GM23338 (cell line): ENCODE data around the gene PARL. TPM values are rescaled to one million over a fixed set of nuclear protein-coding genes. Genes with fewer than 3 reads are reported as not detected.

Experiments
- ATAC-seq: fragments of 200-7000 bp; cut with Tn5 transposase; 3 replicates; pipeline ENCODE4 v1.9.1; 2020
- DNase-seq: peaks from one replicate; pipeline ENCODE4 v3.0.0-alpha.2; 2015; ENCODE audit warnings: low spot score
- H2AFZ ChIP-seq: fragments of 200-600 bp; sonication (generic); 2 replicates; pipeline ENCODE4 v1.8.0; 2016; ENCODE audit warnings: antibody characterized with exemption, mild to moderate bottlenecking, moderate library complexity
- H3F3A ChIP-seq: fragments of 200-600 bp; sonication (generic); replicated peaks from 2 replicates; pipeline ENCODE4 v1.8.0; 2017; ENCODE audit warnings: antibody characterized with exemption, mixed run types, low read depth
- H3K27ac ChIP-seq: fragments of 200-600 bp; sonication (generic); 2 replicates; pipeline ENCODE4 v1.6.1; 2016; ENCODE audit warnings: low read depth
- H3K27me3 ChIP-seq: fragments of 200-600 bp; sonication (generic); 2 replicates; pipeline ENCODE4 v1.8.0; 2016; ENCODE audit warnings: mild to moderate bottlenecking, mixed run types, moderate library complexity; ENCODE audit not compliant: insufficient read depth
- H3K36me3 ChIP-seq: fragments of 200-600 bp; sonication (generic); 2 replicates; pipeline ENCODE4 v1.8.0; 2016; ENCODE audit warnings: mild to moderate bottlenecking; ENCODE audit not compliant: insufficient read depth
- H3K4me1 ChIP-seq: fragments of 200-600 bp; sonication (generic); 2 replicates; pipeline ENCODE4 v1.8.0; 2016; ENCODE audit warnings: mild to moderate bottlenecking, moderate library complexity; ENCODE audit not compliant: insufficient read depth
- H3K4me2 ChIP-seq: fragments of 200-600 bp; sonication (generic); 2 replicates; pipeline ENCODE4 v1.7.1; 2017; ENCODE audit warnings: mixed run types
- H3K4me3 ChIP-seq: fragments of 200-600 bp; sonication (generic); 2 replicates; pipeline ENCODE4 v1.6.1; 2016; ENCODE audit warnings: mixed run types
- H3K79me2 ChIP-seq: fragments of 200-600 bp; sonication (generic); replicated peaks from 2 replicates; pipeline ENCODE4 v1.8.0; 2017; ENCODE audit warnings: mild to moderate bottlenecking; ENCODE audit not compliant: insufficient read depth
- H3K9me2 ChIP-seq: fragments of 200-600 bp; sonication (generic); 2 replicates; pipeline ENCODE4 v1.8.0; 2017; ENCODE audit not compliant: insufficient read depth
- H4K20me1 ChIP-seq: fragments of 200-600 bp; sonication (generic); replicated peaks from 2 replicates; pipeline ENCODE4 v1.8.0; 2017; ENCODE audit warnings: mild to moderate bottlenecking; ENCODE audit not compliant: insufficient read depth
- H3K27ac Mint-ChIP-seq: 2 replicates; pipeline ENCODE4 v1.8.0; 2020; ENCODE audit warnings: inconsistent platforms, mild to moderate bottlenecking, moderate library complexity, mixed read lengths
- H3K27me3 Mint-ChIP-seq: 3 replicates; pipeline ENCODE4 v1.8.0; 2022; ENCODE audit warnings: low read depth, mild to moderate bottlenecking, moderate library complexity, mixed read lengths, inconsistent platforms; ENCODE audit not compliant: insufficient read depth, poor library complexity
- H3K36me3 Mint-ChIP-seq: 3 replicates; pipeline ENCODE4 v1.8.0; 2021; ENCODE audit warnings: low read depth, mild to moderate bottlenecking, inconsistent platforms, moderate library complexity, mixed read lengths
- H3K4me1 Mint-ChIP-seq: 3 replicates; pipeline ENCODE4 v1.8.0; 2020; ENCODE audit warnings: mild to moderate bottlenecking, inconsistent platforms, mixed read lengths
- H3K4me3 Mint-ChIP-seq: 3 replicates; pipeline ENCODE4 v1.8.0; 2021; ENCODE audit warnings: moderate library complexity, mild to moderate bottlenecking, inconsistent platforms, mixed read lengths
- H3K9me3 Mint-ChIP-seq: 3 replicates; pipeline ENCODE4 v1.8.0; 2020; ENCODE audit warnings: moderate library complexity, mild to moderate bottlenecking, inconsistent platforms, mixed read lengths
- CREB1 ChIP-seq: fragments of 250-450 bp; sonication (Bioruptor Pico); IDR thresholded peaks from 2 replicates; pipeline ENCODE4 v1.5.0; 2020; ENCODE audit warnings: low read depth, mild to moderate bottlenecking, moderate library complexity
- EZH2 ChIP-seq: fragments of 200-600 bp; sonication (generic); IDR thresholded peaks from one replicate; pipeline ENCODE4 v1.8.0; 2017; ENCODE audit warnings: antibody characterized with exemption, mild to moderate bottlenecking, low read depth; ENCODE audit not compliant: unreplicated experiment
- EZH2phosphoT487 ChIP-seq: fragments of 200-600 bp; sonication (generic); IDR thresholded peaks from one replicate; pipeline ENCODE4 v1.8.1; 2018; ENCODE audit warnings: antibody characterized with exemption; ENCODE audit not compliant: unreplicated experiment
- JUNB ChIP-seq: IDR thresholded peaks from one replicate; pipeline ENCODE4 v1.6.1; 2016; ENCODE audit warnings: antibody characterized with exemption; ENCODE audit not compliant: unreplicated experiment
- POLR2AphosphoS5 ChIP-seq: IDR thresholded peaks from 2 replicates; pipeline ENCODE4 v1.6.1; 2016; ENCODE audit warnings: antibody characterized with exemption, low read depth
- STAT1 ChIP-seq: IDR thresholded peaks from one replicate; pipeline ENCODE4 v1.6.1; 2016; ENCODE audit warnings: antibody characterized with exemption; ENCODE audit not compliant: unreplicated experiment
- ZNF114 ChIP-seq: fragments of 250-450 bp; sonication (Bioruptor Pico); IDR thresholded peaks from 2 replicates; pipeline ENCODE4 v1.5.0; 2020; ENCODE audit warnings: mild to moderate bottlenecking, moderate library complexity
- ZNF331 ChIP-seq: fragments of 250-450 bp; sonication (Bioruptor Pico); IDR thresholded peaks from 2 replicates; pipeline ENCODE4 v1.5.0; 2020; ENCODE audit warnings: low read depth, mild to moderate bottlenecking, moderate library complexity
- polyA plus RNA-seq: library from polyadenylated mRNA; unstranded; fragments of >200 nt; fragmentation: Nextera tagmentation; extraction: Ambion mirVana; gene quantifications from 2 replicates; pipeline ENCODE4 v1.2.1, GENCODE V29; 2016
- total RNA-seq: library from RNA; depleted of rRNA; stranded (reverse); fragments of >200 nt; shearing (Covaris generic); gene quantifications from 2 replicates; pipeline ENCODE4 v1.2.3, GENCODE V29; 2014
- TF ChIP-seq, protein P1 (sequence below): IDR thresholded peaks from 2 replicates; pipeline ENCODE4 v1.6.1; 2016; ENCODE audit warnings: antibody characterized with exemption
- TF ChIP-seq, protein P2 (sequence below): IDR thresholded peaks from one replicate; pipeline ENCODE4 v1.6.1; 2018; ENCODE audit warnings: antibody characterized with exemption; ENCODE audit not compliant: unreplicated experiment

PARL gene
- total and polyA plus RNA-seq, 2 experiments from 2014 or later: 67.5 to 78.7 TPM

DNA sequence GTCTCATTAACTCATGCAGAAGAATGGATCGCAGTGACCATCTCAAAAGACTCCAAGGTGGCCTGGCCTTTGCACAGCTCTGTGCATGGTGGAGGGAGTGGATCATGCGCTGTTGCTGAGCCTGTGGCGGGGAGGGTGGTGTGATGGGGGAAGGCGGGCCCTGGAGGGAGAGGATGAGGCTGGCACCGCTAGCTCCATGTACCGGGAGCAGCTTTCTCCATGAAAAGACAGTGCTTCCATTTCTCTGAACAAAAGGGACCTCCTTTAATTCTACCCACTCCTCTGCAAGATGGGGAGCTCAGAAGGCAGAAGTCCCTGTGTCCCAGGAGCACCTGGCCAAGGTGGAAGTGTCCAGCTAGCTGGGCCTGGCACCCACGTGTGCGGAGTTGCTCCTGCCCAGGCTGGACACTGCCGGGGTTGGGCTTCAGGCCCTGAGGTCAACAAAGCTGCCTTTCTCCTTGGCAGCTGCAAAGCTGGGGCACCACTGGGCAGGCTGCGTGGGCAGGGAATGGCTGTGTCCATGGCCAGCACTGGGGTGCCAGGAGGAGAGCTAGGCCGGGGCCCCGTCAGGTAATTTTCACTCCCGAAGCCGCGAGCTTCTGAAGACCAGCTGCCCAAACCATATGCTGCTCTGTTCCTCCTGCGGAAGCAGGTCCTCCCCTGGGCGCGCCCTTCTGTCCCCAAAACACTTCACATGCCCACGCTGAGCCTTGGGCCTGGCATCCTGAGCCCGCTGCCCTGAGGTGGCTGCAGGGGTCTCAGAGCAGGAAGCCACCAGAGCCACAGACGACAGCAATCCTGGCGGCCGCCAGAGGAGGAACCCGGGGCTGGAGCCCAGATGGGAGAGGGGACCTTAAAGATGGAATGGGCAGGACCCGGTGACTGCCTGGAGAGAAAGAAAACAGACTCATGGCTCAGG, 65.7 kb downstream of the PARL start:
- no peaks in the 10 kb centered on the region for H3F3A ChIP-seq
- no peaks in the 10 kb centered on the region; the same call in 1 of the 2 replicates for H3K4me1 ChIP-seq
- Mint-ChIP-seq H3K27ac (no peak overlapping the region), H3K4me1 (peaks cover 13% of the 10 kb centered on the region), H3K36me3 (peaks cover 16% of the 10 kb centered on the region), H3K27me3 (peaks cover 20% of the 10 kb centered on the region), H3K4me3 (no peak overlapping the region), H3K9me3 (no peaks in the 10 kb centered on the region)
- H4K20me1 ChIP-seq: peaks cover 2% of the 10 kb centered on the region
- ATAC-seq (no peak), DNase-seq (no peak)
- no peaks in the 10 kb centered on the region for H3K79me2 ChIP-seq
- no peak overlapping the region for H2AFZ ChIP-seq
- H3K4me2 ChIP-seq: no peak overlapping the region
- no peak overlapping the region for H3K4me3 ChIP-seq
- TF ChIP-seq EZH2phosphoT487 (no peak), POLR2AphosphoS5 (no peak), JUNB (no peak)
- TF ChIP-seq, protein P1, sequence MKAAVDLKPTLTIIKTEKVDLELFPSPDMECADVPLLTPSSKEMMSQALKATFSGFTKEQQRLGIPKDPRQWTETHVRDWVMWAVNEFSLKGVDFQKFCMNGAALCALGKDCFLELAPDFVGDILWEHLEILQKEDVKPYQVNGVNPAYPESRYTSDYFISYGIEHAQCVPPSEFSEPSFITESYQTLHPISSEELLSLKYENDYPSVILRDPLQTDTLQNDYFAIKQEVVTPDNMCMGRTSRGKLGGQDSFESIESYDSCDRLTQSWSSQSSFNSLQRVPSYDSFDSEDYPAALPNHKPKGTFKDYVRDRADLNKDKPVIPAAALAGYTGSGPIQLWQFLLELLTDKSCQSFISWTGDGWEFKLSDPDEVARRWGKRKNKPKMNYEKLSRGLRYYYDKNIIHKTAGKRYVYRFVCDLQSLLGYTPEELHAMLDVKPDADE: no peak
- no peak overlapping the region for H3K27ac ChIP-seq
- peaks cover 7% of the 10 kb centered on the region; the same call in 1 of the 2 replicates for H3K27me3 ChIP-seq
- no peaks in the 10 kb centered on the region for H3K36me3 ChIP-seq
- H3K9me2 ChIP-seq: no peaks in the 10 kb centered on the region

DNA sequence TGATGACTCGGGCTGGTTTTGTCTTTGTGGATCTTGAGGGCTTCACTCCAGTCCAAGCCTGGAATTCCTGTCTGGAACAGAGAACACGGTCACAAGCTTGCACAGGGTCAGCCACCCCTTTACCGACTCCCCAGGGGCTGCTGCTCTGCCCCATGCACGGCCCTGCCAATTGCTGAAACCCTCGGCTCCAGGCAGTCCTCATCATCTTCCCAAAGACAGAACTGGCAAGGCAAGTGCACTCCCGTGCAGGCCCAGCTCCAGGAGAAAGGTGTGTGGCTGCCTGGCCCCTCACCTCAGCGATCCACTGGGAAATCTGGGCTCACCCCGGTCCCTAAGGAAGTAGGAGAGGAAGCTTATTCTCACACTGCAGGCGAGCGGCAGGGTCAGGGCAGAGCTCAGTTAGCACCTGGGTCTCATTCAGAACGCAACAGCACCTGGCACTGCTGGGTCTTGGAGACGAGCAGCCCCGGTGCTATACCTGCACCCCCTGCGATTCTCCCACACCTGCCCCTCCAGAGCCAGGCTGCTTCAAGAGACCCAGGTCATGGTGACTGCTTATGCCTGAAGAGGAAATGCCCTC, 66.5 kb downstream of the PARL start:
- Mint-ChIP-seq H3K27me3 (peaks cover 20% of the 10 kb centered on the region), H3K27ac (no peak overlapping the region), H3K36me3 (peaks cover 16% of the 10 kb centered on the region), H3K9me3 (no peaks in the 10 kb centered on the region), H3K4me3 (no peak overlapping the region), H3K4me1 (peaks cover 11% of the 10 kb centered on the region)
- H4K20me1 ChIP-seq: peaks cover 2% of the 10 kb centered on the region
- H2AFZ ChIP-seq: no peak overlapping the region
- no peaks in the 10 kb centered on the region for H3K9me2 ChIP-seq
- TF ChIP-seq EZH2: no peak
- no peaks in the 10 kb centered on the region for H3K36me3 ChIP-seq
- DNase-seq: no peak
- H3K27ac ChIP-seq: no peak overlapping the region
- ATAC-seq: no peak
- no peaks in the 10 kb centered on the region for H3K4me1 ChIP-seq
- no peaks in the 10 kb centered on the region for H3F3A ChIP-seq
- no peak overlapping the region for H3K4me2 ChIP-seq
- H3K27me3 ChIP-seq: no peaks in the 10 kb centered on the region
- no peak overlapping the region for H3K4me3 ChIP-seq
- no peaks in the 10 kb centered on the region for H3K79me2 ChIP-seq

DNA sequence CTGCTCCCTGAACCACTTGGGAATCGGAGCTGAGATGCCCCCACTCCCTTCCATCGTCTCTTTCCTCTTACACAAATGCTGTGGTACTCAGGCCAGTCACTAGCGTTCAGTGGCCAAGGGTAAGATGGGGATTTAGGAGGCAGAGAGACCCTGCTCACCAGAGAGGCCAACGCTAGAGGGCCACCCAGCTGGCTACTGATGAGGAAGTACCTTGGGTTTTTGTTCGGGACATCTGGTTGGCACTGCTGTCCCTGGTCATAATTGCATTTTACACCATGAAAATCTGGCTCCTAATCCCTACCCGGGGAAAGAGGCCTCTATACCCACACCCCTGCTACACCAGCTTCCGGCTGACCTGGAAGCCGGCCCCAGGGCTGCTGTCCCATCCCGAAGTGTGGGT, 67.0 kb downstream of the PARL start:
- DNase-seq (no peak), ATAC-seq (no peak)
- Histone ChIP-seq H3K27me3 (no peaks in the 10 kb centered on the region), H3K4me1 (no peaks in the 10 kb centered on the region), H3K79me2 (no peaks in the 10 kb centered on the region), H3K9me2 (no peaks in the 10 kb centered on the region), H3K27ac (no peak overlapping the region), H2AFZ (no peak overlapping the region), H3K4me2 (no peak overlapping the region), H3F3A (no peaks in the 10 kb centered on the region), H4K20me1 (peaks cover 2% of the 10 kb centered on the region), H3K4me3 (no peak overlapping the region), H3K36me3 (no peaks in the 10 kb centered on the region)
- no peak overlapping the region for H3K4me3 Mint-ChIP-seq
- H3K4me1 Mint-ChIP-seq: peaks cover 10% of the 10 kb centered on the region
- peaks cover 17% of the 10 kb centered on the region for H3K27me3 Mint-ChIP-seq
- H3K9me3 Mint-ChIP-seq: no peaks in the 10 kb centered on the region
- H3K36me3 Mint-ChIP-seq: peaks cover 19% of the 10 kb centered on the region
- H3K27ac Mint-ChIP-seq: no peak overlapping the region
- TF ChIP-seq, protein P2, sequence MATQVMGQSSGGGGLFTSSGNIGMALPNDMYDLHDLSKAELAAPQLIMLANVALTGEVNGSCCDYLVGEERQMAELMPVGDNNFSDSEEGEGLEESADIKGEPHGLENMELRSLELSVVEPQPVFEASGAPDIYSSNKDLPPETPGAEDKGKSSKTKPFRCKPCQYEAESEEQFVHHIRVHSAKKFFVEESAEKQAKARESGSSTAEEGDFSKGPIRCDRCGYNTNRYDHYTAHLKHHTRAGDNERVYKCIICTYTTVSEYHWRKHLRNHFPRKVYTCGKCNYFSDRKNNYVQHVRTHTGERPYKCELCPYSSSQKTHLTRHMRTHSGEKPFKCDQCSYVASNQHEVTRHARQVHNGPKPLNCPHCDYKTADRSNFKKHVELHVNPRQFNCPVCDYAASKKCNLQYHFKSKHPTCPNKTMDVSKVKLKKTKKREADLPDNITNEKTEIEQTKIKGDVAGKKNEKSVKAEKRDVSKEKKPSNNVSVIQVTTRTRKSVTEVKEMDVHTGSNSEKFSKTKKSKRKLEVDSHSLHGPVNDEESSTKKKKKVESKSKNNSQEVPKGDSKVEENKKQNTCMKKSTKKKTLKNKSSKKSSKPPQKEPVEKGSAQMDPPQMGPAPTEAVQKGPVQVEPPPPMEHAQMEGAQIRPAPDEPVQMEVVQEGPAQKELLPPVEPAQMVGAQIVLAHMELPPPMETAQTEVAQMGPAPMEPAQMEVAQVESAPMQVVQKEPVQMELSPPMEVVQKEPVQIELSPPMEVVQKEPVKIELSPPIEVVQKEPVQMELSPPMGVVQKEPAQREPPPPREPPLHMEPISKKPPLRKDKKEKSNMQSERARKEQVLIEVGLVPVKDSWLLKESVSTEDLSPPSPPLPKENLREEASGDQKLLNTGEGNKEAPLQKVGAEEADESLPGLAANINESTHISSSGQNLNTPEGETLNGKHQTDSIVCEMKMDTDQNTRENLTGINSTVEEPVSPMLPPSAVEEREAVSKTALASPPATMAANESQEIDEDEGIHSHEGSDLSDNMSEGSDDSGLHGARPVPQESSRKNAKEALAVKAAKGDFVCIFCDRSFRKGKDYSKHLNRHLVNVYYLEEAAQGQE: no peak
- TF ChIP-seq ZNF114 (CRISPR knock-in tag) (no peak), CREB1 (CRISPR knock-in tag) (no peak), EZH2 (no peak), ZNF331 (CRISPR knock-in tag) (no peak), STAT1 (no peak)
